Measurements from ENCODE around the gene LRRC72.
"Not testable (repeated sequence)": the region's sequence is repeated elsewhere in the genome, so short reads cannot be mapped to it uniquely, and the experiment has no call there.

LRRC72 gene

DNA sequence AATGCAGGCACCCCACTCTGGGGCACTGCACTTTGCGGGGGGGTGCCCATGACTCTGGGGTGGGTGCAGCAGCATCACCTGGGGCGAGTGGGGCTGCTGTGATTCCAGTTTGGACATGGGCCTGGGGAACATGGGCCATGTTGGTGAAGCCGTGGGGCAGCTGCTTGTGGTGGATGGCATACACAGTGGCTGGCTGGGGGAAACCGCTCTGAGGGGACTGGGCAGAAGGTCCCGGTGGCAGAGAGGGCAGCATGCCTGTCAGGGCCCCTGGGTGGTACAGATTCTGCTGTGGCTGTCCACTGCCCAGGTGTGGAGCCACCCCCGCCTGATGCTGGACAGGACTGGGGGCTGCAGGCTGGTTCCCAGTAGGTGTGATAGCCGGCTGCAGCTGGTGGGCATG, 57.2 kb downstream of the LRRC72 start:
- DNase-seq (ENCODE audit: low read depth) = no peak

DNA sequence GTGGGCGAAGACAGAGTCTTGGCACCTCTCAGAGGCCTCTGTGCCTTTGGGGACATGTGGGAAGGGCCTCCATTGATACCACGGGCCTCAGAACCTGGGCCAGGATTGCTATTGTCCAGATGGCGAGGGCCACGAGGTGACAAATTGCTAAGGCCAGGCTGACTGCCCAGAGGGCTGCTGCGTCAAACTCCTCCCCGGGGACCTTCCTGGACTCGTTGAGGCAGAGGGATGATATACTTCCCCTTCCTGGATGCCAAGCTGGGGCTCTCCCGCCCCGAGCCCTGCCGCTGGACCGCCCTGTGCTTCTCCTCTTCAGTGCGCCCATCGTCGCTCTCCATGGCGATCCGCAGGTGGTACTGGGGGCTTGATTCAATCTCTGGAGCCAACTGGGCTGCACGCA, 58.9 kb downstream of the LRRC72 start:
- DNase-seq (ENCODE audit: low read depth) = no peak

DNA sequence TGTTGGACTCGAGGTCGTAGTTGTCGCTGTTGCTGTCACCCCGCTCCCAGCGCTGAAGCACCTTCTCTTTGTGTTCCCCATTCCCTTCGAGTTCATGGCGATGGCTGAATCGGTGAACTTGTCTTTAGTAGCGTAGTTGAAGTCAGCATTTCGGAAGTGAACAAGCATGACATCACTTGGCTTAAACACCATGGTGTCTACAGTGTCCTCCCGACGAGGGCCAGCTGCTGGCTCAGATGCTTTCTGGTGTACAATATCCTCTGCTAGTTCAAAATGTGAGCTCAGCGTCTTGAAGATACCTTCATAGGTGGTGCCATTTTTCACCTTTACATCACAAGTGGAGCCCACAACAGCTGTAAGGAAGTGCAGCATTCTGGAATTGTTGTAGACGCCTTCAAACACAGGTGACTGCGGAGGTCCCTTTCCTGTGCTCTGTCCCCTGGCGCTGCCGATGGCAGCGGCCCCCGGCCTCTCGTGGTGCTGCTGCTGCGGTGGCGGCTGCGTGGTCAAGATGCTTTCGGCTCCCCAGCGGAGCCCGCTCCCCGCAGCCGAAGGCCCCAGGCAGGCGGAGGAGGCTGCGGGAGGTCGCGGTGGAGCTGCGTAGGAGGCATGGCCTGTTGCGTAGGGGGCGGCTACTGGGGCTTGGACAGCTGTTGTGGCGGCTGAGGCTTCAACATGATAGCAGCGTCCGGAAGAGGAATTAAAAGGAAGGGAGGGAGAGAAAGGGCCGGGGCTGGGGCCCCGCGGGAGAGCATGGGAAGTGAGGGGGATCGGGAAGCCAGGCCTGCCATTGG, 59.7 kb downstream of the LRRC72 start:
- no peak for DNase-seq (ENCODE audit: low read depth)

DNA sequence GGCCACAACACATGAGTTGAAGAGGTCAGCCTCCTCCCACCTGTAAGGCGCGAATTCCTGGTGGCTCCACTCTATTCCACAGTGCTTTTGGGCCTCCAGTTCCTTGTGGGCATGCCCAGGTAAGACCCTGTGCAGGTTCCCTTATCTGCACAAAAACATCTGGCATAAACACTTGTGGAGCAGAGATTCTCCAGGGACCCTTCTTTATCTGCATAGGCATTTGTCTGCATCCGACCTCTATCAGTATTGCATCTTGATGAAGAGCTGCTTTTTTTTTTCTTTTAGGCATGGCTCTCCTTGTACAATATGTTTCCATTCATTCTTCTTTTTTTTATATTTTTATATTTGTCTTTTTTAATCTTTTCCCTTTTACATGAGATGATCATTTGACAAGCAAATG, 60.5 kb downstream of the LRRC72 start:
- DNase-seq (ENCODE audit: low read depth) = no peak

DNA sequence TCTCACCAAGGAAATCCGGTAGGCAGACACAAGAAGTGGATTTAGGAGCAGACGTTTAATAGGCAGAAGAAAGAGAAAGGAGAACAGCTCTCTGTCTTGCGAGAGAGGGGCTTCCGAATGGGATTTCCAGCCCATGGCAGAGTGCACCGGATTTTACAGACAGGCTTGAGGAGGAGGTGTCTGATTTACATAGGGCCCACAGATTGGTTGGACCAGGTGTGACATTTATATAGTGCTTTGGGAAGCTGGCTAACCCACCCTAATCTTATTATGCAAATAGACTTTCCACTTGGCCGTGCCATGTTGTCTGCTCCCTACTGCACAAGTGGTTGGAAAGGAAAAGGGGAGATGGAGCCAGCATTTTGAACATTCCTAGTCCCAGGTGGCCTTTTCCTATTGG, 61.2 kb downstream of the LRRC72 start:
- DNase-seq (ENCODE audit: low read depth) = no peak

DNA sequence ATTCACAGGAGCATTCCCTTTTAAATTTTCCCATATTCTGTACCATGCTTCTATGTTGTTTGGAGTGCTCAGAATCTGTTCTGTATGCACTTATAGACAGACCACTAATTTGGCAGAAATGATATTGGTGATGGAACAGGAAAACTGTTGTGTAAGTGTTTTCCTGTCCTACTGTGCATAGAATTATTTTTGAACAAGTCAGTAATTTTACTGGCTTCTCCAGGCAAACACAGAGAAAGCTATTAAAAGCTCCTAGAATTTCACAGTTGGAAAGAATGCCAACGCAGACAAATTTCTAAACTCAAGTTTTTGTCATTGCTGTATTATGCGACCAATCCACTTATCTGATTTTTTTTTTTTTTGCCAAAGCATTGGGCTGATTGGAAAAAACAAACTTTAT, 63.3 kb downstream of the LRRC72 start:
- no peak for DNase-seq (ENCODE audit: low read depth)

GRCh38 chr7:16590424-16590823, 63.8 kb downstream of the LRRC72 start:
- DNase-seq (ENCODE audit: low read depth) = no peak

GRCh38 chr7:16592395-16592794, 65.8 kb downstream of the LRRC72 start:
- DNase-seq (ENCODE audit: low read depth) = no peak

GRCh38 chr7:16594061-16594460, 67.4 kb downstream of the LRRC72 start:
- no peak for DNase-seq (ENCODE audit: low read depth)

- no peak for DNase-seq (ENCODE audit: low read depth)
Observed at GRCh38 chr7:16594676-16595075, 68.1 kb downstream of the LRRC72 start.

GRCh38 chr7:16595596-16595995, 69.0 kb downstream of the LRRC72 start:
- not testable (repeated sequence) for DNase-seq (ENCODE audit: low read depth)

DNA sequence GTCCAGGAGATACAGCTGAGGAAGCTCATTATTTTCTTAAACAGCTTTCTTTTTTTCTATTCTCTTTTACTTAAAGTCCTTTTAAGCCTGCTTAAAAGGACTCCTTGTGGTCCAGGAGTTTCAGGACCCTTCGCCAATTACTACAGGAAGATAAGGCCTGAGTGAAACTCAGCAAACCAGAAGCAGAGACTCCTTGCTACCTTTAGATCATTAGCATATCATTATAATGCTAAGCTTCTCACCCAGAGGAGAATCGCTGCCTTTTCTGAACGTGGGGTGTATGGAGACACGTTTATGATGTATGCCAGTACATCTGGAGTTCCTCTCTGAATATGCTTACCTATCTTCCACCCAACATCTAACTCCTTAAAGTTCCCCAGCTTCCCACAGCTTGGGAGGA, 71.4 kb downstream of the LRRC72 start:
- DNase-seq (ENCODE audit: low read depth) = no peak

GRCh38 chr7:16599860-16600259, 73.2 kb downstream of the LRRC72 start:
- DNase-seq (ENCODE audit: low read depth) = no peak

DNA sequence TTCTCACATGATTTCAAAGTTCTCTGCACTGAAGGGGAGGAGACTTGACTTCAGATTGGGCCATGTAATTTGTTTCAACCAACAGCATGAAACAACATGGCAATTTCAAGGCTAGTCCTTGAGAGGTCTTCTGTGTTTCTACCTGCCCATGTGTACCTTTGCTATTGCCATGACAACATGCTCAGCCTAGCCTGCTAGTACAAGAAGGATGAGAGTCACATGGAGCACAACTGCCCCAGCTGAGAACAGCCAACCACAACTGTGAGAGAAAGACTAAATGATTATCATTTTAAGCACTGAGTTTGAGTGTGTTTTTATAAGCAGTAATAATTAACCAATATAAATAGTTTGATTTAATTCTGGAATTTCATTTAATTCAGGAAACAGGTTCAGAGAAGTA, 77.0 kb downstream of the LRRC72 start:
- no peak for DNase-seq (ENCODE audit: low read depth)

GRCh38 chr7:16604054-16604453, 77.4 kb downstream of the LRRC72 start:
- no peak for DNase-seq (ENCODE audit: low read depth)

- no peak for DNase-seq (ENCODE audit: low read depth)
Observed at GRCh38 chr7:16606704-16607103, 80.1 kb downstream of the LRRC72 start.

- DNase-seq (ENCODE audit: low read depth) = no peak
Observed at GRCh38 chr7:16609842-16610450, 83.3 kb downstream of the LRRC72 start.

GRCh38 chr7:16611711-16612110, 85.1 kb downstream of the LRRC72 start:
- DNase-seq (ENCODE audit: low read depth) = no peak

- no peak for DNase-seq (ENCODE audit: low read depth)
Observed at GRCh38 chr7:16615228-16615627, 88.6 kb downstream of the LRRC72 start.

DNA sequence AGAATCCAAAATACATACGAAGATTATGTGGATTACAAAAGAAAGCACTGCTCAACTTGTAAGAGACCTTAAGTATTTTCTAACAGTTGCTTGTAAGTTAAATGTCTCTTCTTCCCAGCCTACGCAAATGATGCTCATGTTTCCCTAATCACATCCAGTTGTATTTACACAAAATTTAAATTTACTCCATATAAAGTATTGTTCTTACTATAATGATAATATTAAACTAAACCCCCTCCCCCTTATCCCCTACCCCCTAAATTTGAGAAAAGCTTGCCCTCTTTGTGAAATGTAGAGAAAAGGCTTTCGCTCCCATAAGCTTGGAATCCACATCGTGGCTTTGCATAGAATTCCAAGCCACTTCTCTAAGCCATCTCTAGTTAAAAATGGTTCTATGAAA, 89.5 kb downstream of the LRRC72 start:
- no peak for DNase-seq (ENCODE audit: low read depth)

GRCh38 chr7:16616542-16616941, 89.9 kb downstream of the LRRC72 start:
- no peak for DNase-seq (ENCODE audit: low read depth)

DNA sequence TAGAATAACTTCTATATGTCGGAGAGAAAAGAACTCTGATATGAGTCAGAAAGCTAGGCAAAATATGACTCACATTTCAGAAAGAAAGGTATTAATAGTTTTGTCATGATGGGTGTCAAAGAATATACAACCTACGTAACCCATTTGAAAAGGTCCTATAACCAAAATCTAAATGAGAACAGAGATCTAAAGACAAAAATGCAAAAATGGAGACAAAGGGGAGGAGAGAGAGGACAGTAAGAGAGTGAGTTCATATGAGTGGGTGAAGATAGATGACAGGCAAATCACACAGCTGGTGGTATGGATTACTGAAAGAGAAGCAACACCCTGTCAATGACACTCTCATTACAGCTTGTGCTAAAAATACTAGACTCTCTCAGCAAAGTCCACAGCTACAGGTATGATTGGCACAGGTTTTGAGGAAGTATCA, 93.4 kb downstream of the LRRC72 start:
- no peak for DNase-seq (ENCODE audit: low read depth)

DNA sequence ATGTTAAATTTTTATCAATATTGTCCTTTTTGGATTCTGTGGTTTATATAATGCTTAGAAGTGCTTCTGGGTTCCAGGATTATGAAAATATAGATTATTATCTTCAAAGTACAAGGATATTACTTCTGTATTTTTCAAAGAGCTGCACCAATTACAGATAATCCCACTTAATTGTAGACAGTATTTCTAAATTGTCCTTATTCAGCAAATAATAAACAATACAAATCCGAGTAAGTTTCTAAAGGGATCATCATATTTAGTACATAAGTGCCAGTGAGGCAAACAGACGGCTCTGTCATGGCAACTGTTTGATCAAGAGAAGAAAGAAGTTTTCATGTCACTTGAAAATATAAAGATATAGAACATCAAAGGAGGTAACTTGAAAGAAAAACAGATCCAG, 99.8 kb downstream of the LRRC72 start:
- no peak for DNase-seq (ENCODE audit: low read depth)

DNA sequence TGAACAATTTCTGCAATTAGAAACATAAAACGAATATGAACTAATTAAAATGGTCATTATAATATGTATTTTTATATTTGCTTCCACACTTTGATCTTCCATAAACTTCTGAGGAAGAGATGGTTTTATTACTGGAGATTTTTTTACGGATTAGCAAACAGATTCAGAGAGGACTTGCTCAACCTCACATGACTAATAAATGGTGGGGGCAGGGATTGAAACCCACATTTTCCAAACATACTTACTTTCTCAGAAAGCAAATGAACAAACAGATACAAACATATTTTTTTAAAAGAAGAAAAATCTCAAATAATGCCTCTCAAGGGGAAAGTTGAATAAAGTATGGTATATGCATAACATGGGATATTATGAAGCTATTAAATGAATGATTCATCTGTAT, 100.6 kb downstream of the LRRC72 start:
- no peak for DNase-seq (ENCODE audit: low read depth)

All from activated T-helper 1 cell treated with Interleukin-2 at 50 U/mL for 16 hours (primary cell).